ENCODE measurements around the gene NRG2.

The NRG2 gene

DNA sequence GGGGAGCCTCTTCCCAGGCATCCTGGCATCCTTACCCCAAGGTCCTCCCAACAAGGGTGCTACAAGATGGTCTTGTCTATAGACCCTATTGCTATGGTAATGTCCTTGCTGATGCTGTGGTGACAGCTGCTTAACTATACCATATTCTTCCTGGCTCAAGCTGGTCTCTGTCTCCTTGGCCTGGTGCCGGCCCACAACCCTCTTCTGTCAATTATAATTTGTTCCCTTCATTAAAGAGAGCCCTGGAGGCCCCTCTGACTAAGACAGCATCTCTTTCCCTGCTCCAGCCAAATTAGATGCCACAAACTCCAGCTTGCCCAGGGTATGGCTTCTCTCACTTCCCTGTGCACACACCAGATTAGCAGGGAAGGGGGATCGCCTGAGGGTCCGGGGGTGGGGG lies 160.8 kb downstream of the NRG2 start:
- H3K27me3 ChIP-seq = no peaks in the 10 kb centered on the region
- no peak overlapping the region for H3K27ac ChIP-seq
- H3K4me2 ChIP-seq = no peak overlapping the region
- no peak for TF ChIP-seq Cebpa-rat (IDR thresholded peaks at IDR 0.05)
- H4K20me1 ChIP-seq = no peaks in the 10 kb centered on the region
- no peaks in the 10 kb centered on the region for H3K9me3 ChIP-seq
- H3K4me3 ChIP-seq = no peak overlapping the region
- H3K9ac ChIP-seq = no peak overlapping the region
- no peaks in the 10 kb centered on the region for H3K36me3 ChIP-seq
- peaks cover 8% of the 10 kb centered on the region for H3K4me1 ChIP-seq

DNA sequence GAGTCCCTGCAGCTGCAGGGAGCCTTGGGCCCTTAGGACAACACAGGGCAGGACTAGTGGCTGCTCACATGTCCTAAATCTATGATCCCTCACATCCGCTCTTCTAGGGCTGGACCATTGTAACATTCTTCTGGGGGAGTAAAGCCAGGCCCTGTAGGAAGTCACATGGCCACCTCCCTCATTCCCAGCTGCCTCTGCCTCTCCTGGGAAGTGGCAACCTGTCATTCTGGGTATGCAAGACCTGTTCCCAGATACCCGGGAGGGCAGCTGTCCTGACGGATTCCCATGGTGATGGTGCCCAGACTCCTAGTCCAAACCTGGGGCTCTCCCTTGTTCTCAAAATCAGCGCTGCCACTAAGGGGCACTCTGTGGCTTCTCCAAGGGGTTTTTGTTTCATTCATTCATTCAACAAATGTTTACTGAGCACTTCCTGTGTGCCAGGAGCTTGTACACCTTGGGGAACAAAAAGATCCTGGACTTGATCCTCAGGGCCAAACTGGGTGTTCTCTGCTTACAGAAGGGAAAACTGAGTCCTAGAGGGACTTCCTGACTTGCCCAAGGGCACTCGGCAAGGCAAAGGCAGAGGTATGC lies 161.9 kb downstream of the NRG2 start:
- H3K27me3 ChIP-seq = no peaks in the 10 kb centered on the region
- no peak overlapping the region for H3K9ac ChIP-seq
- no peaks in the 10 kb centered on the region for H3K36me3 ChIP-seq
- no peak overlapping the region for H3K27ac ChIP-seq
- H3K4me1 ChIP-seq = peaks cover 12% of the 10 kb centered on the region
- H3K4me2 ChIP-seq = no peak overlapping the region
- H3K4me3 ChIP-seq = no peak overlapping the region
- no peak for TF ChIP-seq Cebpa-rat (IDR thresholded peaks at IDR 0.05)
- H3K9me3 ChIP-seq = 0 out of 2 replicates have a peak, but pooled peaks cover 2% of the 10 kb centered on the region
- H4K20me1 ChIP-seq = no peaks in the 10 kb centered on the region

DNA sequence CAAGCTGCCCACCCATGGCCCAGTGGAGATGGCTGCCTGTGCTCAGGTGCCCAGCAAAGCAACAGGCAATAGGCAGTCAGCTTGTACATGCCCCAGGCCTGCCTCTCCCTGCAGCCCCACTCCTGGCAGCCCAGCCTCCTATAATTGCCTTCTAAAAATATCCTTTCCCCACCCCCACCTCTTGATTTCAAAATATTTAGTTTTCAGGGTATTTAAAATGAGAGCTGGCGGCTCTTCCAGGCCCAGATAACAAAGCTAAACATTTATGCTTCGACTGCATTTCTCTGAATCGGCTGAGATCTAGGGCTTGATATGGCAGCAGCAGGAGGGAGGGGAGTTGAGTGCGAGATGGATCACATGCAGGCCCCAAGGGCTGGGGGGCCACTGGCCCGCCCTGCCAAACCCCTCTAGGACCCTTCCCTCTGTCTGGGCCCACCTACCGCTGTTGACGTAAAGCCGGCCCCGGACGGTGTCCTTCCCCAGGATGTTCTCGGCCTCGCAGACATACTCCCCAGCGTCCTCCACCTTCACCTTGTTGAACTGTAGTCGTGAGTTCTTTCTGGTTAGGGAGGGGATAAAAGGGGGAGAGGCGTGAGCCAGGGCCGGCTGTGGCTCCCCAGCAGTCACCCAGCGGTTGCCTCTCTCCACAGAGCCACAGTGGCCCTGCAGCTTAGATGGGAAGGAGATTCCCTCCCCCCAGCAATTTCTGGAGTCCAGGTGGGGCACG lies 162.5 kb downstream of the NRG2 start:
- Histone ChIP-seq H3K27ac (no peak overlapping the region), H4K20me1 (no peaks in the 10 kb centered on the region)

DNA sequence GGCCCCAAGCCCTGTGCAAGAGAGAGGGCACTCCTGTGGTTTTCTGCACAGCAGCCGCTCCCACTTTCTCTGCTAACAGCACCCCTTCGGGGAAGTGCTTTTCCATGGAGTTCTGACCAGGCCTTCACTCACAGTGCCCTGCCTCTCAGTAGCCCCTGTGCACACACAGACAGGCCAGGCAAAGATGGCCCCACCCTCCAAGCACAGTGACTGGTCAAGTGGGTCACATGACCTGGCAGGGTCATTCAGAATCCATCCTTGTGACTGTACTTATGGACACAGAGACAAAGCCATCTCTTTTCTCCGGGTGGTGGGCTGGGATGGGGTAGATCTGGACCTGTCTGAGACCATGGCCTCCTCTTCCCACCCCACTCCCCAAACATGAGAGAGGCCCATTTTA lies 165.0 kb downstream of the NRG2 start:
- Histone ChIP-seq H3K9ac (no peak overlapping the region), H3K36me3 (no peaks in the 10 kb centered on the region), H3K27me3 (no peaks in the 10 kb centered on the region), H4K20me1 (no peaks in the 10 kb centered on the region), H3K9me3 (peaks cover 11% of the 10 kb centered on the region; the same call in 1 of the 2 replicates), H3K4me2 (no peak overlapping the region), H3K27ac (no peak overlapping the region), H3K4me3 (no peak overlapping the region), H3K4me1 (peaks cover 8% of the 10 kb centered on the region)
- TF ChIP-seq Cebpa-rat (IDR thresholded peaks at IDR 0.05) = no peak

More for the DNA sequence above, 162.5 kb downstream of the NRG2 start:
- Histone ChIP-seq H3K27me3 (no peaks in the 10 kb centered on the region), H3K4me2 (no peak overlapping the region), H3K36me3 (no peaks in the 10 kb centered on the region), H3K9me3 (peaks cover 8% of the 10 kb centered on the region; the same call in 1 of the 2 replicates), H3K4me3 (no peak overlapping the region), H3K4me1 (peaks cover 8% of the 10 kb centered on the region), H3K9ac (no peak overlapping the region)
- TF ChIP-seq Cebpa-rat (IDR thresholded peaks at IDR 0.05) = no peak

DNA sequence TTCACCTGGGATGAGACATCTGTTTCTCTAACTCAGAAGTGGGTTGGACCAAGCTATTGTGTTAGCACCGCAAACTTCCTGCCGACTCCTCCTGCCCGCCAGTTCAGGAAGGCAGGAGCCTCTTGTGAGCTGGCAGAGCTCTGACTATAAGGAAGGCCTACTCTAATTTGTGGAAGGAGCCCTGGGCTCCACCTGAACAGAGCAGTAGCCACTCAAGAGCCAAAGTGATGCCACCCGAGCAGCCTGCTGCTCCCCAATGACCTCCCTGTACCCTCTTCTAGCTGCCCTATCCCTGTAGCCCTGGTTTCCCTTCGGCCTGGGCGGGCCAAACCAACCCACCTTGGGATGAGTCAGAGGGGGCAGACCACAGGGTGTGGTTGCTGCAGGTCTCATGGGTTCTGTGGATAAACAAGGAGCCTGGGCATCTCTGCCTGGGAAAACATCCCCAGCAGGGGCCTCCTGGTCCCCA lies 165.9 kb downstream of the NRG2 start:
- no peaks in the 10 kb centered on the region for H4K20me1 ChIP-seq
- peaks cover 8% of the 10 kb centered on the region for H3K4me1 ChIP-seq
- TF ChIP-seq Cebpa-rat (IDR thresholded peaks at IDR 0.05) = no peak
- peaks cover 11% of the 10 kb centered on the region; the same call in 1 of the 2 replicates for H3K9me3 ChIP-seq
- H3K9ac ChIP-seq = no peak overlapping the region
- no peak overlapping the region for H3K27ac ChIP-seq
- no peaks in the 10 kb centered on the region for H3K36me3 ChIP-seq
- H3K27me3 ChIP-seq = no peaks in the 10 kb centered on the region
- peak overlapping the region; percentile 31 for H3K4me2 ChIP-seq
- no peak overlapping the region for H3K4me3 ChIP-seq

DNA sequence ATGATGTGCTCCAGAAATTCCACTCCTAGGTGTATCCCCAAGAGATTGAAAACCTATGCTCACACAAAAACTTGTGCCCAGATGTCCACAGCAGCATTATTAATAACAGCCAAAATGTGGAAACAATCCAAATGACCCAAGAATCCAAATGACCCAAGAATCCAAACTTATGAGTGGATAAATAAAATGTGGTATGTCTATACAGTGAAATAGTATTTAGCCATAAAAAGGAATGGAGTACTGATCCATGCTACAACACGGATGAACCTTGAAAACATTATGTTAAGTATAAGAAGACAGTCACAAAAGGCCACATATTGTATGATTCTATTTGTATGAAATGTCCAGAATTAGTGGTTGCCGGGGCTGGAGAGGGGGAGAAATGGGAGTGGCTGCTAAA lies 167.1 kb downstream of the NRG2 start:
- Histone ChIP-seq H3K36me3 (no peaks in the 10 kb centered on the region), H3K27ac (no peak overlapping the region), H3K27me3 (no peaks in the 10 kb centered on the region), H3K4me3 (no peak overlapping the region), H3K4me2 (no peak overlapping the region), H3K9ac (no peak overlapping the region), H3K4me1 (peaks cover 8% of the 10 kb centered on the region), H4K20me1 (no peaks in the 10 kb centered on the region), H3K9me3 (peaks cover 11% of the 10 kb centered on the region; the same call in 1 of the 2 replicates)
- no peak for TF ChIP-seq Cebpa-rat (IDR thresholded peaks at IDR 0.05)

DNA sequence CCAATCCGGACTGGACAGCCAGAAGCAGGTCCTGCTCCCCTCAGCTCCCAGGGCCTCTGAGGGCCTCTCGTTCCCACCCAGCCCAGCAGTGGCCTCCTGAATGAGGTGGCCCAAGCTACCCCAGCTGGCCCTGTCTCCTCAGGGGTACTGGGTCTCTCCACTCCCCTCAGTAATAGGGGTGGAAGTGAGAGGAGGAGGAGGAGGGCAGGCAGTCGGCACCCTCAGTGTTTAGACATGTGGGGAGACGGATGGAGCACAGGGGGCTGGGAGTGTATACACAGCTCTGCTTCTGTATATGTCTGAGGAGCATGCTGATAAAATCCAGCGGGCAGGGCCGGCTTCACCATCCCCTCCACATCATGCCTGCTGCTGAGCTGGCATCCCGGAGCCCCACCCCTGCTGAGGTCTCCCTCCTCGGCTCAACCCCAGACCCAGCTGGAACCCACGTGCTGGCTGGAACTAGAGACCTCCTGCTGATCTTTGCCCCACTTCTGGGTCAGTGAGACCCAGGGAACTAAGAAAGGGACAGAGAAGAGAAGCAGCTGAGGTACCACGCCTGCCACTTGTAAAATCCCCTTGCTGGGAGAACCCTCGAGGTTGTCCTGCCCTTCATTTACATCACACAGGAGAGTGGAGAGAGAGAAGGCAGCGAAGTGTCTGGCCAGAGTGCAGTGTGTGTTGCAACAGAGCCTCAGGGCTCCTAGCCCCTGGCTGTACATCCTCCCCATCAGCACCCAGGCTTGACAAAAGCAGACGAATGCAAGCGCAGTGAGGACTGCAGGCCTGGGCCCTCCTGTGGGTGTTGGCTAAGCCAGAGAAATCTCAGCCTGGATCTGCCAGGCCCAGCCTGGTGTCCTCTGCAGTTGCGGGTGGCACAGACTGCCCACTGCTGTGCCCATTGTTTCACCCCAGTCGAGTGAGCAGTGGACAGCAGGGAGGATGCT lies 170.0 kb downstream of the NRG2 start:
- Histone ChIP-seq H3K27me3 (no peaks in the 10 kb centered on the region), H3K4me3 (no peak overlapping the region), H3K4me1 (peaks cover 21% of the 10 kb centered on the region), H3K27ac (no peak overlapping the region), H4K20me1 (no peaks in the 10 kb centered on the region), H3K36me3 (no peaks in the 10 kb centered on the region), H3K4me2 (no peak overlapping the region), H3K9ac (no peak overlapping the region), H3K9me3 (peaks cover 11% of the 10 kb centered on the region; the same call in 1 of the 2 replicates)
- no peak for TF ChIP-seq Cebpa-rat (IDR thresholded peaks at IDR 0.05)

DNA sequence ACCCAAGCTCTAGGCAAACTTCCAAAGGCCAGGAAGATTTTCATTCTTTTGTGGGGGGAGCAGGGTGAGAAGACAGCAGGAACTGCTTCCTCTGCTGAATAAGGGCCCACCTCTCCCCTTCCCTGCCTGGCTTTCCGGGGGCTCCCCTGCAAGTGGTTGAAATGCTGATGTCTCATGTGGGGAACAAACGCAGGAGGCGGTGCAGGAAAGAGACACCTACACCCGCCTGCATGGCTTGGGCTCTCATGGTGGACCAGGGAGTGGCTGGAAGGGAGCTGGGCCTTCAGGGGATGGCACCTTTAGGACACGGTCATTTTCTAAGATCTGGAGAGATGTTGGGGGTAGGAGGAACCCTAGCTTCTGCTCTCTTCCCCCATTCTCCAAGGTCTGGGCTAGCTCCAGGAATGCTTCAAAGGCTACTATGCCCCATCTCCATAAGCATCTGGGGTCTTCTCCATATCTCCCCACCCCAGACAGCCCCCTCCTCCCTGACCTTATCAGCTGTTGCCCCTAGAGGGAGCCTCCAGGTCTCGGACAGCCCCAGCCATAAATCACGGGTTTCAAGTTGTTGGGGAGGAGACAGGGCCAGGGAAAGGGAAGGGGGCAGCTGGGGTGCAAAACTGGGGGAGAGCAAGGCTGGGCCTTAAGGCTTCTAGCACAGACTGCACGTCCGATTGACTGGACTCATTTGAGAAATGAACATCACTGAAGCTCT lies 170.9 kb downstream of the NRG2 start:
- Histone ChIP-seq H3K4me3 (no peak overlapping the region), H3K36me3 (no peaks in the 10 kb centered on the region), H3K27me3 (no peaks in the 10 kb centered on the region), H3K9me3 (peaks cover 11% of the 10 kb centered on the region; the same call in 1 of the 2 replicates), H3K27ac (no peak overlapping the region), H3K9ac (no peak overlapping the region), H3K4me2 (no peak overlapping the region), H4K20me1 (no peaks in the 10 kb centered on the region), H3K4me1 (peaks cover 18% of the 10 kb centered on the region)
- TF ChIP-seq Cebpa-rat (IDR thresholded peaks at IDR 0.05) = no peak

DNA sequence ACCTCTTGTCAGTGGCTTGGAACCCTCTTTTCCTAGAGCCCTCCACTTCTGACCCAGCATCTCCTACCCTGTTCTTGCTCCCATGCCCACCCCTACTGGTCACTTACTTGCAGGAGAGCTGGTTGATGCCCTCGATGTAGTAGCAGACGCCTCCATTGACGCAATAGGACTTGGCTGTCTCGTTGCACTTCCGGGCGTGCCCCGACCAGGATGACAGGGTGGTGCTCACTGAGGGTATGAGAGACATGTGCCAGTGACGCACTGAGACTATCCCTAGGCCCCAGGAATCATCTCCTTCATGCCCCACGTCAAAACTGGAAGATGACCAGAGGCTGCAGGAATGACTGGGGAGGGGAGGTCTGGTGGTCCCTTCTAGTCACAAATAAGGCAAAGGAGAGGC lies 171.5 kb downstream of the NRG2 start:
- Histone ChIP-seq H3K9ac (no peak overlapping the region), H3K4me1 (peaks cover 12% of the 10 kb centered on the region), H3K4me2 (no peak overlapping the region), H3K27ac (no peak overlapping the region), H4K20me1 (no peaks in the 10 kb centered on the region), H3K9me3 (peaks cover 11% of the 10 kb centered on the region; the same call in 1 of the 2 replicates), H3K4me3 (no peak overlapping the region), H3K27me3 (no peaks in the 10 kb centered on the region), H3K36me3 (no peaks in the 10 kb centered on the region)
- TF ChIP-seq Cebpa-rat (IDR thresholded peaks at IDR 0.05) = no peak

Data from BLaER1 (cell line).